Aorta (tissue), 5 donors: Measurements from ENCODE around the gene NPAS3. TPM values are rescaled to one million over a fixed set of nuclear protein-coding genes. Genes with fewer than 3 reads are reported as not detected.

Experiments used
- ATAC-seq: fragments of 200-7000 bp; cut with Tn5 transposase; one replicate; pipeline ENCODE4 v1.9.1; 2022; ENCODE audit warnings: moderate library complexity; ENCODE audit not compliant: low FRiP score
- DNase-seq, 2 donors: peaks; one replicate each; pipeline ENCODE4 v3.0.0-alpha.2; 2020
- H3K27ac ChIP-seq, 2 donors: one replicate each; pipeline ENCODE4 v1.5.1; 2013; ENCODE audit warnings: low read length in 2 of 2, mild to moderate bottlenecking in 2 of 2, moderate library complexity in 2 of 2, control low read depth in 1 of 2, inconsistent platforms in 1 of 2, low read depth in 1 of 2
- H3K27me3 ChIP-seq, 2 donors: one replicate each; pipeline ENCODE4 v1.6.1; 2013; ENCODE audit warnings: control low read depth in 1 of 2, low read length in 1 of 2, mild to moderate bottlenecking in 1 of 2, moderate library complexity in 1 of 2; ENCODE audit not compliant: insufficient read depth in 2 of 2, control insufficient read depth in 1 of 2
- H3K36me3 ChIP-seq, 2 donors: one replicate each; pipeline ENCODE4 v1.6.1; 2013; ENCODE audit warnings: control low read depth in 1 of 2, low read length in 1 of 2, mild to moderate bottlenecking in 1 of 2; ENCODE audit not compliant: insufficient read depth in 2 of 2, control insufficient read depth in 1 of 2
- H3K4me1 ChIP-seq, 2 donors: one replicate each; pipeline ENCODE4 v1.6.1; 2013; ENCODE audit warnings: low read length in 2 of 2, control low read depth in 1 of 2, mild to moderate bottlenecking in 1 of 2, moderate library complexity in 1 of 2; ENCODE audit not compliant: insufficient read depth in 2 of 2, control insufficient read depth in 1 of 2
- H3K4me3 ChIP-seq, 2 donors: one replicate each; pipeline ENCODE4 v1.5.1; 2013; ENCODE audit warnings: low read length in 2 of 2, control low read depth in 1 of 2, mild to moderate bottlenecking in 1 of 2
- H3K9me3 ChIP-seq: one replicate; pipeline ENCODE4 v1.6.1; 2013; ENCODE audit warnings: mild to moderate bottlenecking, low read length; ENCODE audit not compliant: control insufficient read depth
- WGBS, 2 donors: extraction: QIAGEN DNeasy Blood & Tissue Kit; methylation state at CpG; one replicate each; pipeline ENCODE4 v1.1.7; 2013; 5-methylcytosine and 5-hydroxymethylcytosine counted together
- intact Hi-C, 2 donors: fragments of 100-400 bp; cut with DNase I; formaldehyde crosslinking; loops; one replicate each; pipeline versions ENCODE4 v1.14.2 to v1.15.0; 2022
- polyA plus RNA-seq, 2 donors: library from polyadenylated mRNA; stranded (reverse); fragments of 200-250 nt; gene quantifications; one replicate each; pipeline ENCODE4 v1.2.3, GENCODE V29; 2013
- total RNA-seq, 2 donors: library from RNA; stranded (reverse); fragmentation: NEBNext Ultra II Directional; extraction: Animal tissue kit (Norgen Biotek cat#: 25700); gene quantifications; one replicate each; pipeline ENCODE4 v1.2.1, GENCODE V29; 2021
- donor health status: healthy with polysubstance abuse.
- donor health status: Bipolar disorder and iron deficiency.
- donor health status: DM: no; HTN: no; CAD: no.
- donor health status: DM: no; HTN: no; CAD: no.
- donor health status: DM: yes; HTN: yes; CAD: no.

Gene NPAS3
- total and polyA plus RNA-seq, 4 donors, result 0.13 to 4.3 (median 0.50) TPM

GRCh38 chr14:33850826-33851225, 912.1 kb downstream of the NPAS3 start:
- Histone ChIP-seq H3K4me1 (peaks cover 0 to 2% of the 10 kb centered on the region in 2 donors), H3K27ac (no peak overlapping the region), H3K9me3 (no peaks in the 10 kb centered on the region), H3K4me3 (no peak overlapping the region), H3K27me3 (no peaks in the 10 kb centered on the region), H3K36me3 (no peaks in the 10 kb centered on the region)
- intact Hi-C loops, result no loop called here
- ATAC-seq (no peak), DNase-seq (no peak)
- WGBS, 2 donors, result 87 to 88% methylated on average over 7 of the region's 7 CpGs

- no peaks in the 10 kb centered on the region for H3K27me3 ChIP-seq
- no peak overlapping the region for H3K4me3 ChIP-seq
- H3K4me1 ChIP-seq, result peaks cover 0 to 2% of the 10 kb centered on the region in 2 donors
- H3K36me3 ChIP-seq, result no peaks in the 10 kb centered on the region
- no peaks in the 10 kb centered on the region for H3K9me3 ChIP-seq
- intact Hi-C loops, result no loop called here
- WGBS, 2 donors, result 83 to 84% methylated on average over 6 of the region's 6 CpGs
- ATAC-seq, result no peak
- no peak overlapping the region for H3K27ac ChIP-seq
- no peak for DNase-seq
Measured at GRCh38 chr14:33851366-33851765, 912.7 kb downstream of the NPAS3 start.

- DNase-seq (no peak), ATAC-seq (no peak)
- WGBS, 2 donors, result 42% methylated on average over 5 of the region's 5 CpGs
- Histone ChIP-seq H3K27ac (no peak overlapping the region), H3K36me3 (no peaks in the 10 kb centered on the region), H3K4me1 (peaks cover 0 to 2% of the 10 kb centered on the region in 2 donors), H3K27me3 (no peaks in the 10 kb centered on the region), H3K9me3 (no peaks in the 10 kb centered on the region), H3K4me3 (no peak overlapping the region)
- intact Hi-C loops, result loop anchor here in 1 of 2 donors (1.0 kb wide), 1 partner anchor 10 kb away; no protein-coding TSS in a partner anchor
Measured at GRCh38 chr14:33851931-33852330, 913.3 kb downstream of the NPAS3 start.
